Measurements from ENCODE around the gene NFAM1. TPM values are rescaled to one million over a fixed set of nuclear protein-coding genes. Genes with fewer than 3 reads are reported as not detected.

NFAM1 gene
- total and polyA plus RNA-seq, 2 of the 4 experiments (the other 2 are of a cell fraction), result not detected

DNA sequence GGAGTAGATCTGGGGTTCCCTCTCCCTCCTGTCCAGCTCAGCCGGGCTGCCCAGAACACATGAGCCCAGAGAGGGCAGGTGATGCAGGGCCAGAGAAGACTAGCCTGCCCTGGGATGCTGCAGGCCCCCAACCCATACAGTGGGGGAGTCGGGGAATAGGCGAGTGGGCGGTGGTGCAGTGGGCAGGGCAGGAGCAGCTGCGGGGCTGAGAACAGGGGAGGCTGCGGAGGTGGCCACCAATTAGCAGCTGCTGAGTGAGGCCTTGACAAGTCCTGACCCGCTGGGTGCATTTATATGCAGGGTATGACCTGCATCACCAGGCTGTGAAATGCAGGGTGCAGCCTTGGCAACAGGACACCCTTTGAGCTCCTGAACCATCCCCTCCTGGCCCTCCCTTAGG, 43.1 kb downstream of the NFAM1 start:
- intact Hi-C loops (cut with micrococcal nuclease), result no loop called here
- POLR2A ChIA-PET (ENCODE audit: unreplicated experiment), result no interaction called here
- no peak overlapping the region for H2BK120ac ChIP-seq (ENCODE audit: low read depth, low read length)

More for the DNA sequence above, 43.1 kb downstream of the NFAM1 start:
- H3K4me3 ChIP-seq (ENCODE audit: insufficient read depth, low read depth, low read length), result no peak overlapping the region
- CTCF ChIA-PET, result no interaction called here
- H3K18ac ChIP-seq (ENCODE audit: low read depth, low read length), result no peak overlapping the region
- H2BK5ac ChIP-seq (ENCODE audit: low read depth, low read length, poor library complexity, severe bottlenecking), result no peak overlapping the region
- no peak overlapping the region for H3K4me2 ChIP-seq (ENCODE audit: low read depth, low read length)
- H3K27ac ChIP-seq (ENCODE audit: insufficient read depth, low read length), result no peak overlapping the region
- no TSS peak for BruUV-seq (replicated peaks)
- no peak overlapping the region for H4K8ac ChIP-seq (ENCODE audit: low read depth in 2 of 2, low read length in 2 of 2)
- no peaks in the 10 kb centered on the region for H4K20me1 ChIP-seq (ENCODE audit: insufficient read depth, low read length)
- DNase-seq (no peak), ATAC-seq (ENCODE audit: low read depth) (no peak)
- no peak overlapping the region for H4K5ac ChIP-seq (ENCODE audit: low read depth, low read length)
- in situ Hi-C loops (cut with MboI; ENCODE audit: low sequenced_read_pairs), result no loop called here
- no peaks in the 10 kb centered on the region for H3K9me3 ChIP-seq (ENCODE audit: control insufficient read depth, insufficient read depth, low read length)
- no peaks in the 10 kb centered on the region for H3K36me3 ChIP-seq (ENCODE audit: control insufficient read depth, insufficient read depth, low read length)
- H4K91ac ChIP-seq (ENCODE audit: insufficient read depth, low read depth, low read length), result no peak overlapping the region
- no peak overlapping the region for H3K56ac ChIP-seq (ENCODE audit: extremely low read depth, insufficient read depth, low read length)
- H2AK9ac ChIP-seq (replicated peaks; ENCODE audit: low read depth, low read length, poor library complexity), result no peak overlapping the region
- no peaks in the 10 kb centered on the region for H3K9me1 ChIP-seq (ENCODE audit: insufficient read depth, low read length)
- no peak overlapping the region for H3K14ac ChIP-seq (replicated peaks; ENCODE audit: low read depth, low read length)
- no peak overlapping the region for H3K23ac ChIP-seq (ENCODE audit: low read depth, low read length)
- WGBS, 2 experiments (ENCODE audit: extremely low coverage in 2 of 2, insufficient read length in 1 of 2), result 70% methylated on average over 4 of the region's 7 CpGs; no CpG with 5 or more reads in 1 of the 2 experiments
- H3K4me1 ChIP-seq (ENCODE audit: control insufficient read depth, insufficient read depth, low read length), result no peaks in the 10 kb centered on the region
- no peak overlapping the region for H2BK20ac ChIP-seq (ENCODE audit: low read depth, low read length)
- TF ChIP-seq, protein P1, sequence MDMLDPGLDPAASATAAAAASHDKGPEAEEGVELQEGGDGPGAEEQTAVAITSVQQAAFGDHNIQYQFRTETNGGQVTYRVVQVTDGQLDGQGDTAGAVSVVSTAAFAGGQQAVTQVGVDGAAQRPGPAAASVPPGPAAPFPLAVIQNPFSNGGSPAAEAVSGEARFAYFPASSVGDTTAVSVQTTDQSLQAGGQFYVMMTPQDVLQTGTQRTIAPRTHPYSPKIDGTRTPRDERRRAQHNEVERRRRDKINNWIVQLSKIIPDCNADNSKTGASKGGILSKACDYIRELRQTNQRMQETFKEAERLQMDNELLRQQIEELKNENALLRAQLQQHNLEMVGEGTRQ (IDR thresholded peaks at IDR 0.05; ENCODE audit: low read depth, low read length), result no peak
- TF ChIP-seq POLR2A (IDR thresholded peaks at IDR 0.05; ENCODE audit: low read depth, low read length), result no peak
- TF ChIP-seq RFX5 (IDR thresholded peaks at IDR 0.05; ENCODE audit: low read depth, low read length), result no peak
- no peak for TF ChIP-seq MXI1 (IDR thresholded peaks at IDR 0.05; ENCODE audit: borderline replicate concordance, low read depth, low read length)
- TF ChIP-seq MAZ (IDR thresholded peaks at IDR 0.05; ENCODE audit: borderline replicate concordance, low read depth, low read length), result no peak
- TF ChIP-seq, protein P2, sequence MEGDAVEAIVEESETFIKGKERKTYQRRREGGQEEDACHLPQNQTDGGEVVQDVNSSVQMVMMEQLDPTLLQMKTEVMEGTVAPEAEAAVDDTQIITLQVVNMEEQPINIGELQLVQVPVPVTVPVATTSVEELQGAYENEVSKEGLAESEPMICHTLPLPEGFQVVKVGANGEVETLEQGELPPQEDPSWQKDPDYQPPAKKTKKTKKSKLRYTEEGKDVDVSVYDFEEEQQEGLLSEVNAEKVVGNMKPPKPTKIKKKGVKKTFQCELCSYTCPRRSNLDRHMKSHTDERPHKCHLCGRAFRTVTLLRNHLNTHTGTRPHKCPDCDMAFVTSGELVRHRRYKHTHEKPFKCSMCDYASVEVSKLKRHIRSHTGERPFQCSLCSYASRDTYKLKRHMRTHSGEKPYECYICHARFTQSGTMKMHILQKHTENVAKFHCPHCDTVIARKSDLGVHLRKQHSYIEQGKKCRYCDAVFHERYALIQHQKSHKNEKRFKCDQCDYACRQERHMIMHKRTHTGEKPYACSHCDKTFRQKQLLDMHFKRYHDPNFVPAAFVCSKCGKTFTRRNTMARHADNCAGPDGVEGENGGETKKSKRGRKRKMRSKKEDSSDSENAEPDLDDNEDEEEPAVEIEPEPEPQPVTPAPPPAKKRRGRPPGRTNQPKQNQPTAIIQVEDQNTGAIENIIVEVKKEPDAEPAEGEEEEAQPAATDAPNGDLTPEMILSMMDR (conservative IDR thresholded peaks at IDR 0.05; ENCODE audit: low read depth, low read length), result no peak
- no peak for TF ChIP-seq RCOR1 (IDR thresholded peaks at IDR 0.05; ENCODE audit: insufficient replicate concordance, low read length)
- no peak for TF ChIP-seq NFE2L2 (IDR thresholded peaks at IDR 0.05; ENCODE audit: low read depth, low read length)
- TF ChIP-seq MAFK (IDR thresholded peaks at IDR 0.05; ENCODE audit: low read depth, low read length), result no peak
- TF ChIP-seq, protein P3, sequence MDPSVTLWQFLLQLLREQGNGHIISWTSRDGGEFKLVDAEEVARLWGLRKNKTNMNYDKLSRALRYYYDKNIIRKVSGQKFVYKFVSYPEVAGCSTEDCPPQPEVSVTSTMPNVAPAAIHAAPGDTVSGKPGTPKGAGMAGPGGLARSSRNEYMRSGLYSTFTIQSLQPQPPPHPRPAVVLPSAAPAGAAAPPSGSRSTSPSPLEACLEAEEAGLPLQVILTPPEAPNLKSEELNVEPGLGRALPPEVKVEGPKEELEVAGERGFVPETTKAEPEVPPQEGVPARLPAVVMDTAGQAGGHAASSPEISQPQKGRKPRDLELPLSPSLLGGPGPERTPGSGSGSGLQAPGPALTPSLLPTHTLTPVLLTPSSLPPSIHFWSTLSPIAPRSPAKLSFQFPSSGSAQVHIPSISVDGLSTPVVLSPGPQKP (IDR thresholded peaks at IDR 0.05; ENCODE audit: borderline replicate concordance, low read depth, low read length), result no peak
- no peak for TF ChIP-seq CHD1 (IDR thresholded peaks at IDR 0.05; ENCODE audit: low read depth, low read length)
- TF ChIP-seq SMC3 (IDR thresholded peaks at IDR 0.05; ENCODE audit: low read depth, low read length), result no peak
- no peak for TF ChIP-seq BHLHE40 (IDR thresholded peaks at IDR 0.05; ENCODE audit: low read depth, low read length)
- no peak for TF ChIP-seq RAD21 (IDR thresholded peaks at IDR 0.05; ENCODE audit: low read length)
- no peak for TF ChIP-seq CEBPB (IDR thresholded peaks at IDR 0.05; ENCODE audit: low read depth, low read length)
- no peak for TF ChIP-seq FOS (IDR thresholded peaks at IDR 0.05; ENCODE audit: low read depth, low read length)
- dilution Hi-C loops (cut with HindIII; ENCODE audit: low sequenced_read_pairs, unreplicated experiment), result no loop called here
- no peak overlapping the region for H3K9ac ChIP-seq (ENCODE audit: low read depth, low read length)
- H3K4ac ChIP-seq (ENCODE audit: low read depth, low read length), result no peak overlapping the region
- H2AK5ac ChIP-seq (ENCODE audit: low read depth, low read length), result no peak overlapping the region
- peaks cover 31% of the 10 kb centered on the region for H3K27me3 ChIP-seq (ENCODE audit: control insufficient read depth, insufficient read depth, low read length)
- H3K79me1 ChIP-seq (ENCODE audit: low read depth in 1 of 2, low read length in 2 of 2), result no peaks in the 10 kb centered on the region
- no peak overlapping the region for H2BK15ac ChIP-seq (ENCODE audit: low read depth, low read length)
- no peak overlapping the region for H2AFZ ChIP-seq (replicated peaks; ENCODE audit: low read length, poor library complexity)

All from IMR-90 (cell line).